GM21447 (cell line): ENCODE results near the gene NUP43.
"Not testable (repeated sequence)": the region's sequence is repeated elsewhere in the genome, so short reads cannot be mapped to it uniquely, and the experiment has no call there.

Experiments used
- ATAC-seq: cut with Tn5 transposase; IDR thresholded peaks from one replicate; pipeline ENCODE4 v1.9.1; 2021; ENCODE audit not compliant: unreplicated experiment

Gene NUP43

GRCh38 chr6:149694921-149695320 lies 51.4 kb downstream of the NUP43 start:
- ATAC-seq = no peak

- ATAC-seq = no peak
These were observed 55.1 kb downstream of the NUP43 start for GRCh38 chr6:149691201-149691600.

- ATAC-seq = no peak
These were observed 60.1 kb downstream of the NUP43 start for GRCh38 chr6:149686230-149686629.

- ATAC-seq = no peak
These were observed 63.0 kb downstream of the NUP43 start for GRCh38 chr6:149683256-149683859.

GRCh38 chr6:149681845-149682244 lies 64.5 kb downstream of the NUP43 start:
- not testable (repeated sequence) for ATAC-seq

- no peak for ATAC-seq
These were observed 65.1 kb downstream of the NUP43 start for GRCh38 chr6:149681209-149681608.

GRCh38 chr6:149680503-149680902 lies 65.8 kb downstream of the NUP43 start:
- ATAC-seq = no peak
